MCF 10A (cell line): ENCODE data around the gene VAV3. TPM values are rescaled to one million over a fixed set of nuclear protein-coding genes. Genes with fewer than 3 reads are reported as not detected.

Experiments
- BruUV-seq: library from RNA; stranded (reverse); fragments of 400-500 nt; replicated peaks from 2 replicates; lab custom pipeline; 2021; lab: Mats Ljungman, UMichigan
- CTCF ChIA-PET: fragments of 300-600 bp; sonication (Branson Sonifier 250); formaldehyde crosslinking; extraction: SDS; loops from one replicate; lab custom pipeline; 2021; ENCODE audit warnings: antibody characterized with exemption, inconsistent platforms; lab: Yijun Ruan, JAX
- POLR2A ChIA-PET: fragments of 300-600, 350-650 bp; sonication (Branson Sonifier 250); formaldehyde crosslinking; extraction: SDS; loops from one replicate; lab custom pipeline; 2020; ENCODE audit warnings: antibody characterized with exemption, inconsistent platforms; lab: Yijun Ruan, JAX
- DNase-seq: peaks from one replicate; pipeline ENCODE4 v3.0.0-alpha.2; 2018; ENCODE audit not compliant: unreplicated experiment
- H3K27ac Mint-ChIP-seq: one replicate; pipeline ENCODE4 v1.8.0; 2022; ENCODE audit warnings: mild to moderate bottlenecking, low read depth, mixed read lengths; ENCODE audit not compliant: unreplicated experiment
- H3K27me3 Mint-ChIP-seq: one replicate; pipeline ENCODE4 v1.8.0; 2022; ENCODE audit warnings: mixed read lengths; ENCODE audit not compliant: insufficient read depth, unreplicated experiment
- H3K36me3 Mint-ChIP-seq: one replicate; pipeline ENCODE4 v1.8.0; 2022; ENCODE audit warnings: mild to moderate bottlenecking, moderate library complexity, mixed read lengths; ENCODE audit not compliant: insufficient read depth, unreplicated experiment
- H3K4me1 Mint-ChIP-seq: one replicate; pipeline ENCODE4 v1.8.0; 2022; ENCODE audit warnings: mixed read lengths; ENCODE audit not compliant: insufficient read depth, unreplicated experiment
- H3K4me3 Mint-ChIP-seq: one replicate; pipeline ENCODE4 v1.8.0; 2022; ENCODE audit warnings: mild to moderate bottlenecking, moderate library complexity, mixed read lengths; ENCODE audit not compliant: unreplicated experiment
- H3K9me3 Mint-ChIP-seq: one replicate; pipeline ENCODE4 v1.8.0; 2022; ENCODE audit warnings: mixed read lengths; ENCODE audit not compliant: unreplicated experiment
- CTCF ChIP-seq: fragments of 200-600 bp; IDR thresholded peaks from one replicate; pipeline ENCODE4 v1.8.0; 2022; ENCODE audit warnings: antibody characterized with exemption, mild to moderate bottlenecking; ENCODE audit not compliant: unreplicated experiment
- intact Hi-C: fragments of 100-400 bp; cut with micrococcal nuclease; formaldehyde crosslinking; loops from 2 replicates; pipeline ENCODE4 v1.14.1; 2022
- total RNA-seq: library from RNA; stranded (reverse); gene quantifications from 2 replicates; pipeline ENCODE4 v1.2.3, GENCODE V29; 2022

VAV3 gene
- total RNA-seq, 1 experiment from 2014 or later: 2.0 TPM

DNA sequence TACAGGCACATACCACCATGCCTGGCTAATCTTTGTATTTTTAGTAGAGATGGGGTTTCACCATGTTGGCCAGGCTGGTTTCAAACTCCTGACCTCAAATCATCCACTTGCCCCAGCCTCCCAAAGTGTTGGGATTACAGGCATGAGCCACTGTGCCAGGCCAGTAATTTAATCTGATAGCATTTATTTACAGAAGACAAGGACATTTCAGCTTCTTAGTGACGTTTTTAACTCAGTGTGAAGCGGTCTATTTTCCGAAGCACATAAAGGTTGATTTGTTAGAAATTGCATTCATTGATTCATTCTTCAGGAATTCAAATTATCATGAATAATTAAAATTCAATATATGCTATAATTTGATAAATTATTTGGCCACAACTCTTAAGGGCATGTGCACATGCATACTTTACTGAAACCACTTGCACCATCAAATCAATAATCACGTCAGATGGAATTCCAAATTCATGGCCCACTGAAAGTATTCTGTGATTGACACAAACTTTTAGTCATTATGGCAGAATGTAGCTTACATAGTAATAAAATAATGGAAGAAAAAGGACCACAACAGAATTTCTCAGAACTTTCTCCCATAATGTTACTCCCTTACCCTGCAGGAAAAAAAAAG is 339.5 kb downstream of the VAV3 start:
- Mint-ChIP-seq H3K36me3 (no peaks in the 10 kb centered on the region), H3K4me3 (no peak overlapping the region), H3K9me3 (no peaks in the 10 kb centered on the region), H3K27me3 (no peaks in the 10 kb centered on the region), H3K4me1 (peaks cover 7% of the 10 kb centered on the region), H3K27ac (no peak overlapping the region)
- DNase-seq: no peak
- ChIA-PET CTCF (interaction anchor here (0.6 kb wide), 1 partner anchor 48 kb away, joined by 3 read pairs; no protein-coding TSS in a partner anchor), POLR2A (no interaction called here)
- intact Hi-C loops: no loop called here
- no TSS peak for BruUV-seq
- no peak for TF ChIP-seq CTCF

DNA sequence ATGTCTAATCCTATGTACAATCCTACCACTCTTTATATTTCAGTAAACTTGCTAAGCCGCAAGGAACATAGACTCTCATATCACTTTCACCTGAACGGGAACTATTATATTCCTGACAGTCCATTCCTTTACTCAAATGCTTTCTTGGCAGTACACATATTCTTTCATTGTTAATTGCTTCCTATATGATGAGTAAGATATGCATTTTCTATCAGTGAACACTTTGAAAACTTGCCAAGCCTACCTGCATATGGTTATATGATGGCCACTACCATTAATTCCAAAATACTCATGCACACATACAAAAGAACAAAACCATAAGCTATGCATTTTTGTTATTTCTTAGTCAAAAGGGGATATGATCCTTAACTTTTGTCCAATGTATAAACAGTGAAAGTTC is 341.5 kb downstream of the VAV3 start:
- Mint-ChIP-seq H3K27ac (no peak overlapping the region), H3K4me3 (no peak overlapping the region), H3K36me3 (no peaks in the 10 kb centered on the region), H3K27me3 (no peaks in the 10 kb centered on the region), H3K9me3 (no peaks in the 10 kb centered on the region), H3K4me1 (peaks cover 7% of the 10 kb centered on the region)
- peak; percentile 24 for DNase-seq
- ChIA-PET CTCF (no interaction called here), POLR2A (interaction anchor here (0.6 to 1.1 kb wide), 2 partner anchors 11 to 17 kb away, joined by 3 read pairs; no protein-coding TSS in a partner anchor)
- no peak for TF ChIP-seq CTCF
- intact Hi-C loops: no loop called here
- no TSS peak for BruUV-seq

GRCh38 chr1:107622966-107623365 is 342.0 kb downstream of the VAV3 start:
- POLR2A ChIA-PET: interaction anchor here (0.6 to 1.1 kb wide), 2 partner anchors 10 to 17 kb away, joined by 3 read pairs; no protein-coding TSS in a partner anchor
- Mint-ChIP-seq H3K27ac (no peak overlapping the region), H3K36me3 (no peaks in the 10 kb centered on the region), H3K4me3 (no peak overlapping the region), H3K27me3 (no peaks in the 10 kb centered on the region), H3K4me1 (peaks cover 7% of the 10 kb centered on the region), H3K9me3 (no peaks in the 10 kb centered on the region)
- peak; percentile 12 for DNase-seq
- BruUV-seq: no TSS peak
- no peak for TF ChIP-seq CTCF
- CTCF ChIA-PET: interaction anchor here (0.6 kb wide), 1 partner anchor 25 kb away, joined by 3 read pairs; no protein-coding TSS in a partner anchor
- intact Hi-C loops: no loop called here

DNA sequence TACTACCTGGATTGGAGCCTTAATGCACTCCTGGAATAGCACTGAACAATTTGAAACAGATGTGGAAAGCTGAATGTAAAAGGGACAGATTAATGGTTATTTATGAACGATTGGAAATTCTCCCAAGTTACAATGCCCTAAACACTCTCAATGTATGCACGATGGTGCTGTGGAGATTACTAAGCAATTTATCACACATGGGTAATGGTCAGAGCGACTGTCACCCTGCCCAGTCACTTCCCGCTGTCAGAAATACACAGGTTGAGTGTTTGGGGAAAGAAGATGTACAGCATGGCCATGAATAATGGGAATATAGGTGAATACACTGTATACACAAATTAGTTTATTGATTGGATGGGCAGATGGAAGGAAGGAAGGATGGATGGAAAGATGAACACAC is 342.4 kb downstream of the VAV3 start:
- intact Hi-C loops: no loop called here
- Mint-ChIP-seq H3K9me3 (no peaks in the 10 kb centered on the region), H3K4me1 (peaks cover 7% of the 10 kb centered on the region), H3K27me3 (no peaks in the 10 kb centered on the region), H3K36me3 (no peaks in the 10 kb centered on the region), H3K4me3 (no peak overlapping the region), H3K27ac (no peak overlapping the region)
- ChIA-PET CTCF (interaction anchor here (0.6 kb wide), 1 partner anchor 24 kb away, joined by 3 read pairs; no protein-coding TSS in a partner anchor), POLR2A (interaction anchor here (1.1 kb wide), 1 partner anchor 10 kb away, joined by 3 read pairs; no protein-coding TSS in a partner anchor)
- BruUV-seq: no TSS peak
- DNase-seq: no peak
- no peak for TF ChIP-seq CTCF
